Gastroesophageal sphincter (tissue), 4 donors: ENCODE data around the gene ABL1. TPM values are rescaled to one million over a fixed set of nuclear protein-coding genes. Genes with fewer than 3 reads are reported as not detected.

ENCODE experiments used
- ATAC-seq: fragments of 150-250 bp; one replicate; pipeline ENCODE4 v1.9.1; 2016; ENCODE audit warnings: mild to moderate bottlenecking, moderate library complexity
- H3K27ac ChIP-seq, 4 donors: fragments of 200-600 bp; sonication (generic) in 3 of 4; 1 replicate in 3 of 4; 2 replicates in 1 of 4; pipeline ENCODE4 v1.5.1; 2016 to 2019
- H3K27me3 ChIP-seq: fragments of 200-600 bp; sonication (generic); one replicate; pipeline ENCODE4 v1.5.1; 2019
- H3K36me3 ChIP-seq, 2 donors: fragments of 200-600 bp; sonication (generic); one replicate each; pipeline ENCODE4 v1.5.1; 2019; ENCODE audit warnings: control low read depth in 1 of 2
- H3K4me1 ChIP-seq, 3 donors: fragments of 200-600 bp; sonication (generic); 1 replicate in 2 of 3; 2 replicates in 1 of 3; pipeline ENCODE4 v1.5.1; 2016 to 2019; ENCODE audit warnings: control low read depth in 2 of 3
- H3K4me3 ChIP-seq, 2 donors: fragments of 200-600 bp; sonication (generic); one replicate each; pipeline ENCODE4 v1.5.1; 2019; ENCODE audit warnings: mild to moderate bottlenecking in 1 of 2, moderate library complexity in 1 of 2
- H3K9me3 ChIP-seq, 3 donors: fragments of 200-600 bp; sonication (generic); one replicate each; pipeline ENCODE4 v1.5.1; 2017 to 2019; ENCODE audit warnings: control low read depth in 2 of 3
- CTCF ChIP-seq, 4 experiments: fragments of 200-600 bp in 2 of 4; fragments of 450-650 bp in 2 of 4; sonication (generic) in 1 of 4; IDR thresholded peaks; one replicate each; pipeline ENCODE4 v1.5.1; 2017 to 2019; ENCODE audit warnings: antibody characterized with exemption in 4 of 4, mild to moderate bottlenecking in 2 of 4, moderate library complexity in 2 of 4
- EP300 ChIP-seq: sonication (generic); formaldehyde crosslinking; IDR thresholded peaks from one replicate; pipeline ENCODE4 v1.6.1; 2017; ENCODE audit warnings: antibody characterized with exemption, mild to moderate bottlenecking
- POLR2A ChIP-seq, 2 donors: fragments of 450-650 bp; IDR thresholded peaks; one replicate each; pipeline ENCODE4 v1.6.1; 2017; ENCODE audit warnings: antibody characterized with exemption in 2 of 2, mild to moderate bottlenecking in 2 of 2, moderate library complexity in 1 of 2
- POLR2AphosphoS5 ChIP-seq: sonication (generic); formaldehyde crosslinking; IDR thresholded peaks from one replicate; pipeline ENCODE4 v1.6.1; 2017; ENCODE audit warnings: antibody characterized with exemption
- WGBS, 2 donors: methylation state at CpG; one replicate each; pipeline ENCODE4 v1.1.5; 2018; ENCODE audit warnings: low coverage in 1 of 2; 5-methylcytosine and 5-hydroxymethylcytosine counted together
- total RNA-seq, 4 donors: library from RNA; depleted of rRNA; stranded (reverse); fragments of >200 nt; gene quantifications; one replicate each; pipeline ENCODE4 v1.1.0, GENCODE V29; 2016

Gene ABL1
- total RNA-seq, 4 donors from 2014 or later, result 81.4 to 147 (median 125) TPM

GRCh38 chr9:130872508-130872907 is 37.5 kb downstream of the ABL1 start:
- ATAC-seq, result no peak
- H3K4me1 ChIP-seq, result peaks cover 5 to 84% (median 18%) of the 10 kb centered on the region in 3 donors
- 48 to 82% methylated on average over 3 to 5 of the region's 9 CpGs for WGBS, 2 donors

GRCh38 chr9:130872912-130873503 is 38.0 kb downstream of the ABL1 start:
- Histone ChIP-seq H3K27ac (peak overlapping the region; percentile 63 to 80 (median 72)), H3K9me3 (no peaks in the 10 kb centered on the region), H3K36me3 (peaks cover 0 to 75% of the 10 kb centered on the region in 2 donors), H3K4me3 (no peak overlapping the region), H3K27me3 (no peaks in the 10 kb centered on the region), H3K4me1 (peaks cover 5 to 79% (median 18%) of the 10 kb centered on the region in 3 donors)
- peak; percentile 76 for ATAC-seq
- TF ChIP-seq CTCF (IDR thresholded peaks at IDR 0.05), result no peak
- TF ChIP-seq POLR2AphosphoS5, result peak; percentile 60
- TF ChIP-seq EP300, result peak; percentile 57
- TF ChIP-seq POLR2A (IDR thresholded peaks at IDR 0.05), result no peak
- WGBS, 2 donors, result 29 to 38% methylated on average over 6 of the region's 15 CpGs

More at GRCh38 chr9:130872508-130872907, 37.5 kb downstream of the ABL1 start:
- H3K9me3 ChIP-seq, result no peaks in the 10 kb centered on the region
- no peak overlapping the region for H3K4me3 ChIP-seq
- no peaks in the 10 kb centered on the region for H3K27me3 ChIP-seq
- H3K36me3 ChIP-seq, result peaks cover 0 to 74% of the 10 kb centered on the region in 2 donors
- H3K27ac ChIP-seq, result peak overlapping the region; percentile 53 to 80 (median 68)
- TF ChIP-seq POLR2A (IDR thresholded peaks at IDR 0.05) (no peak), CTCF (IDR thresholded peaks at IDR 0.05) (no peak), EP300 (no peak), POLR2AphosphoS5 (no peak)

GRCh38 chr9:130873966-130874365 is 38.9 kb downstream of the ABL1 start:
- peaks cover 0 to 84% of the 10 kb centered on the region in 2 donors for H3K36me3 ChIP-seq
- TF ChIP-seq CTCF (IDR thresholded peaks at IDR 0.05) (no peak), EP300 (no peak), POLR2AphosphoS5 (no peak), POLR2A (IDR thresholded peaks at IDR 0.05) (no peak)
- peaks cover 5 to 70% (median 18%) of the 10 kb centered on the region in 3 donors for H3K4me1 ChIP-seq
- 79 to 90% methylated on average over 4 to 7 of the region's 8 CpGs for WGBS, 2 donors
- no peaks in the 10 kb centered on the region for H3K9me3 ChIP-seq
- no peaks in the 10 kb centered on the region for H3K27me3 ChIP-seq
- no peak overlapping the region for H3K4me3 ChIP-seq
- H3K27ac ChIP-seq, result peak overlapping the region; percentile 63 to 80 (median 72)
- no peak for ATAC-seq

GRCh38 chr9:130874783-130875182 is 39.7 kb downstream of the ABL1 start:
- Histone ChIP-seq H3K4me3 (no peak overlapping the region), H3K27me3 (no peaks in the 10 kb centered on the region), H3K9me3 (no peaks in the 10 kb centered on the region), H3K27ac (peak overlapping the region; percentile 9 to 80 (median 68)), H3K36me3 (peaks cover 0 to 92% of the 10 kb centered on the region in 2 donors), H3K4me1 (peaks cover 5 to 61% (median 14%) of the 10 kb centered on the region in 3 donors)
- ATAC-seq, result no peak
- WGBS, 2 donors, result 80 to 89% methylated on average over 3 to 5 of the region's 5 CpGs
- TF ChIP-seq EP300, result no peak
- TF ChIP-seq POLR2A (IDR thresholded peaks at IDR 0.05), result no peak
- no peak for TF ChIP-seq CTCF (IDR thresholded peaks at IDR 0.05)
- no peak for TF ChIP-seq POLR2AphosphoS5

GRCh38 chr9:130877300-130877699 is 42.2 kb downstream of the ABL1 start:
- WGBS, 2 donors, result 97% methylated on average over 6 of the region's 6 CpGs; no CpG with 5 or more reads in 1 of the 2 donors
- H3K4me1 ChIP-seq, result peaks cover 5 to 36% (median 8%) of the 10 kb centered on the region in 3 donors
- peaks cover 0 to 99% of the 10 kb centered on the region in 2 donors for H3K36me3 ChIP-seq
- peak overlapping the region in 1 of 4 donors; percentile 80 for H3K27ac ChIP-seq
- no peak overlapping the region for H3K4me3 ChIP-seq
- H3K9me3 ChIP-seq, result no peaks in the 10 kb centered on the region
- no peak for TF ChIP-seq EP300
- TF ChIP-seq CTCF (IDR thresholded peaks at IDR 0.05), result no peak
- H3K27me3 ChIP-seq, result no peaks in the 10 kb centered on the region
- ATAC-seq, result no peak
